Muscle layer of duodenum (tissue), 2 donors: ENCODE results near the gene ELK4.
A peak's percentile ranks its signal among the peaks of the same experiment; 100 is the strongest.

ENCODE experiments used
- H3K27ac ChIP-seq: one replicate; pipeline ENCODE4 v1.7.0; 2013; ENCODE audit warnings: mild to moderate bottlenecking, low read length
- H3K27me3 ChIP-seq: one replicate; pipeline ENCODE4 v1.7.0; 2013; ENCODE audit warnings: low read depth, mild to moderate bottlenecking, control low read depth, low read length
- H3K36me3 ChIP-seq, 2 donors: one replicate each; pipeline ENCODE4 v1.7.0; 2013; ENCODE audit warnings: low read length in 2 of 2, control low read depth in 1 of 2, mild to moderate bottlenecking in 1 of 2; ENCODE audit not compliant: insufficient read depth in 2 of 2, control insufficient read depth in 1 of 2
- H3K4me1 ChIP-seq, 2 donors: one replicate each; pipeline ENCODE4 v1.7.0; 2013; ENCODE audit warnings: low read length in 2 of 2, mild to moderate bottlenecking in 2 of 2, control low read depth in 1 of 2, moderate library complexity in 1 of 2; ENCODE audit not compliant: insufficient read depth in 2 of 2, control insufficient read depth in 1 of 2
- H3K4me3 ChIP-seq, 2 donors: one replicate each; pipeline ENCODE4 v1.7.0; 2013; ENCODE audit warnings: low read length in 2 of 2, low read depth in 1 of 2, mild to moderate bottlenecking in 1 of 2
- H3K9me3 ChIP-seq, 2 donors: one replicate each; pipeline ENCODE4 v1.7.0; 2013; ENCODE audit warnings: low read length in 2 of 2, control low read depth in 1 of 2, mild to moderate bottlenecking in 1 of 2; ENCODE audit not compliant: control insufficient read depth in 1 of 2
- donor health status: healthy.

The ELK4 gene

DNA sequence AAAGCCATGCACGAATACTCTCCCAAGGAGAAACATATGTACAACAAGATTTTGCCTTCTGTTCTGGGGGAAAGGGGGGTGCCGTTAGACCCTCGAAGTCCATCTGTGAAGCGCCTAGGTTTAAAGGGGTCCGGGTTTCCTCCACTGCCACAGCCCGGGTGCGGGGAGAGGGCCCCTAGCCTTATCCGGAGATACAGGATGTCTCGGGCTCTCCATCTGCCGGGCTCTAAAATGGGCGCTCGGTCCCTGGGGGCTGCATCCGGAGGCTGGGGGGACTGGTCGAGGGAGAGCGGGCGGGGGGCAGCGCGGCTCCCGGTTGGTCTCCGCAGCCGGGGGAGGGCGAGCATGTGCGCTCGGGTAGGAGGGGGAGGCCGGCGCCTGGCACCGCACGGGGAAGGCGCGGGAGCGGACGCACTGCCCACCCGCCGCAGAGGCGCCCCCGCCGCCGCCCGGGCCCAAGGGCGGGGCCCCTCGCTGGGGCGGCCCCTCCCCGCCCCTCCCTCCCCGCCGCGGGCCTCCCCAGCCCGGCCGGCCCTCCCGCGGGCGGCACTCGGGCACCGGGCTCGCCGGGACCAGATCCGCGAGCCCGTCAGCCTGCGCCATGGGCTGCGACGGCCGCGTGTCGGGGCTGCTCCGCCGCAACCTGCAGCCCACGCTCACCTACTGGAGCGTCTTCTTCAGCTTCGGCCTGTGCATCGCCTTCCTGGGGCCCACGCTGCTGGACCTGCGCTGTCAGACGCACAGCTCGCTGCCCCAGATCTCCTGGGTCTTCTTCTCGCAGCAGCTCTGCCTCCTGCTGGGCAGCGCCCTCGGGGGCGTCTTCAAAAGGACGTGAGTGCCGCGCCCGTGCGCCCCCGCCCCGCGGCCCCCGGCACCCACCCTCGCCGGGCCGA, 63.1 kb downstream of the ELK4 start:
- Histone ChIP-seq H3K4me3 (peak overlapping the region in 1 of 2 donors; percentile 44), H3K9me3 (no peaks in the 10 kb centered on the region), H3K27me3 (peaks cover 22% of the 10 kb centered on the region), H3K27ac (no peak overlapping the region), H3K4me1 (peaks cover 0 to 4% of the 10 kb centered on the region in 2 donors), H3K36me3 (no peaks in the 10 kb centered on the region)

DNA sequence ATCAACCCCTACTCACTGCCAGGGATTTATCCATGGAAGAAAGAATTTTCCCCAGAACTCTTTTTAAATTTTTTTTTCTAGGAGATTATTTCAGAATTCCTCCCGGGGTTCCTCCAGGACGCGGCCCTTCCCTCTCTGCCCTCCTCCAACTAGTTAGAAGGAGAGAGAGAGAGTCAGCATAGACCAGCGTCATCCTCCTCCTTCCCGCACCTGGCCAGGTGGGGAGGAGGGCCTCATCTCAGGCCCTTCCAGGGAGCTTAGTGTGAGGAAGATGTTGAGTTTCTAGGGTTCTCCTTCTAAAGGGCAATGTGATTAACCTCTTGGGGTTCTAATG, 63.7 kb downstream of the ELK4 start:
- Histone ChIP-seq H3K27me3 (peaks cover 22% of the 10 kb centered on the region), H3K36me3 (no peaks in the 10 kb centered on the region), H3K4me1 (peaks cover 0 to 4% of the 10 kb centered on the region in 2 donors), H3K4me3 (no peak overlapping the region), H3K9me3 (no peaks in the 10 kb centered on the region), H3K27ac (no peak overlapping the region)

DNA sequence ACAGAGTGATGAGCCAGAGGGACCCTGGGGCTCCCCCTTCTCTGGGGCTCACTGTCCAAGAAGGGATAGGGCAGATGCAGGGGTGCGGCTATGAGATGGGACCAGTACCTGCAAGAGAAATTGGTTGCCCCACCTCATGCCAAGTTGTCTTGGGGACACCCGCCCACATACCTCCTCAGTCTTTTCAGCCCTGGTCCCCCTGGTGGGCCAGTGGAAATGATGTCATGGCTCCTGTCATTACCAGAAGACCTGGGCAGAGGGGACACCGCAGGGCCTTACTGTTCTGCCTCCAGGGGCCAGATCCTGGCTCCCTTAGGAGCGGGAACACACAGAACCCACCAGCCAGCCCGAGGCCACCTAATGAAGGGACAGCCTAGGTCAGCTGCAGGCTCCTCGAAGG, 64.1 kb downstream of the ELK4 start:
- H3K36me3 ChIP-seq = no peaks in the 10 kb centered on the region
- H3K27me3 ChIP-seq = peaks cover 21% of the 10 kb centered on the region
- no peak overlapping the region for H3K4me3 ChIP-seq
- H3K27ac ChIP-seq = no peak overlapping the region
- H3K9me3 ChIP-seq = peaks cover 0 to under 1% of the 10 kb centered on the region in 2 donors
- H3K4me1 ChIP-seq = peaks cover 0 to 4% of the 10 kb centered on the region in 2 donors

DNA sequence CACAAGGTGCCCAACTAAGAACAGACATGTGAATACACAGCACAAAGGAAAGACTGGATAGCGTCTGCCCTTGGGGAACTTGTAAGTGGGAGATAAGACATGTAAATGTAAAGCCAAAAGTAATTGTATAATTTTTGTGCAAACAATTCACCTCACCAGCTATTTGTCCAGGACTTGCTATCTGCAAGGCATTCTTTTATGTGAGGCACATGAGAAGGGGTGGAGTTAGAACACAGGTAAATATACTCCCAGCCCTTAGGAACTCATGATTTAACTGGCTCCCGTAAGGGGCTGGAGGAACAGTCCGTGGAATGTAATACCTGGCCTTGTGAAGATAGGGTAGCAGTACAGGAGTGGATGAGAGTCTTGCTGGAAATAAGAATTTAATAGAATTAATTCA, 66.0 kb downstream of the ELK4 start:
- Histone ChIP-seq H3K9me3 (peaks cover 0 to 20% of the 10 kb centered on the region in 2 donors), H3K27ac (no peak overlapping the region), H3K4me1 (peaks cover 0 to 4% of the 10 kb centered on the region in 2 donors), H3K27me3 (peaks cover 17% of the 10 kb centered on the region), H3K4me3 (no peak overlapping the region), H3K36me3 (no peaks in the 10 kb centered on the region)

DNA sequence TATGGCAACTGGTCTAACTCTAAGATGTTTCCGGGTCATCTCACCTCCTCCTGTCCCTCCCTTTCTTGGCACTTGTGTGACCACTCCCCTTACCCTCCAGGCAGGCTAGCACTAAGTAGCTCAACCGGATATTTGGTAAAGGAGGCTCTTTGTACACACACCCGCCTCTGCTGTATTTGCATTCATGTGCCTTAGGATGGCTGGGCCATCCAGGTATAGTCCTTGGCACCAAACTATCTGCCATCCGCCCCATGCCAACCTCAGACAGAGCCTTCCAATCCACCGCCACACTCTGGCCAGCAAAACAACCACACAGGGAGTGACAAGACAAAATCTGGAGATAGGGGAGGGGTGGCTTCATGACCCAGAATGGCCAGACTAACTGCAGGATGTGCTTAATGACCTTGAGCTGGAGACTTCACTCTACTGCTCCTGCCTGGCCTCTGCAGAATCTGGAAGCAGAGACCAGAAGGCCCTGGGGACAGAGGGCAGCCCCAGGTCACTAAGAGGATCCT, 67.8 kb downstream of the ELK4 start:
- no peak overlapping the region for H3K27ac ChIP-seq
- peaks cover 17% of the 10 kb centered on the region for H3K27me3 ChIP-seq
- H3K4me1 ChIP-seq = peaks cover 0 to 4% of the 10 kb centered on the region in 2 donors
- peaks cover 0 to 28% of the 10 kb centered on the region in 2 donors for H3K9me3 ChIP-seq
- H3K4me3 ChIP-seq = no peak overlapping the region
- H3K36me3 ChIP-seq = no peaks in the 10 kb centered on the region

DNA sequence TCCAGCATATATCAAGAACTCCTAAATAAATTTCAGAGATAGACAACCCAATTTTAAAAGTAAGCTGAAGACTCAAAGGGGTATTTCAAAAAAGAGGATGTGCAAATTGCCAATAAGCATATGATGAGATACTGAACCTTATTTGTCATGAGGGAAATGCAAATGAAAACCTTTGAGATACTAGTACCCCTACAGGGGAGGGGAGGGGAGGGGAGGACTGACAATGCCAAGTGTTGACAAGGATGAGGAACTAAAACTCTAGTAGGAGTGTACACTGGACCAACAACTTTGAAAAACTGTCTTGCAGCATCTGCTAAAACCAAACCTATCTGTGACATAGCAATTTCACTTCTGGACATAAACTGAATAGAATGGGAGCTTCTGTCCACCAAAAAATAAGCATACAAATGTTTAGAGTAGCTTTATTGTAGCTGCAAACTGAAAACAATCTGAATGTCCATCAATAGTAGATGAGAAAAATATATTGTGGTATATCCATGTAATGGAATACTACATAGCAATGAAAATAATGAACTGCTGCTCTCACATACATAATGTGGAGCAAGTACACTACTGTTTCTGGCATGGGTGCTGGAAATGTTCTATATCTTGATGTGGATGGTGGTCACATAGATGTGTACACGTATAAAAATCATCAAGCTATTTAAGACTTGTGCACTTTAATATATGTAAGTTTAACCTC, 70.2 kb downstream of the ELK4 start:
- H3K27me3 ChIP-seq = peaks cover 6% of the 10 kb centered on the region
- H3K9me3 ChIP-seq = peaks cover 0 to 28% of the 10 kb centered on the region in 2 donors
- H3K4me3 ChIP-seq = no peak overlapping the region
- H3K4me1 ChIP-seq = no peaks in the 10 kb centered on the region
- no peak overlapping the region for H3K27ac ChIP-seq
- H3K36me3 ChIP-seq = no peaks in the 10 kb centered on the region
